ENCODE measurements around the gene TENM4.

Gene TENM4

GRCh38 chr11:79291948-79292347 is 148.9 kb downstream of the TENM4 start:
- Histone ChIP-seq H3K4me3 (ENCODE audit: low read length in 2 of 2) (no peak overlapping the region), H3K9ac (ENCODE audit: low read depth in 1 of 2, low read length in 2 of 2) (no peak overlapping the region), H3K36me3 (ENCODE audit: control insufficient read depth in 2 of 2, insufficient read depth in 2 of 2, low read length in 2 of 2) (no peaks in the 10 kb centered on the region), H3K4me1 (ENCODE audit: control insufficient read depth in 2 of 2, insufficient read depth in 2 of 2, low read length in 2 of 2) (no peaks in the 10 kb centered on the region), H3K27me3 (ENCODE audit: control insufficient read depth in 2 of 2, insufficient read depth in 2 of 2, low read length in 2 of 2) (peaks cover 0 to 2% of the 10 kb centered on the region in 2 donors), H3K9me3 (ENCODE audit: control insufficient read depth in 2 of 2, low read length in 2 of 2) (no peaks in the 10 kb centered on the region), H3K27ac (ENCODE audit: low read depth in 2 of 2, low read length in 2 of 2) (no peak overlapping the region)

- no peaks in the 10 kb centered on the region for H3K4me1 ChIP-seq (ENCODE audit: control insufficient read depth in 2 of 2, insufficient read depth in 2 of 2, low read length in 2 of 2)
- H3K4me3 ChIP-seq (ENCODE audit: low read length in 2 of 2) = no peak overlapping the region
These were observed 150.1 kb downstream of the TENM4 start for GRCh38 chr11:79290761-79291160.

GRCh38 chr11:79287952-79288351 is 152.9 kb downstream of the TENM4 start:
- H3K27ac ChIP-seq (ENCODE audit: low read depth in 2 of 2, low read length in 2 of 2) = no peak overlapping the region
- H3K36me3 ChIP-seq (ENCODE audit: control insufficient read depth in 2 of 2, insufficient read depth in 2 of 2, low read length in 2 of 2) = no peaks in the 10 kb centered on the region
- no peak overlapping the region for H3K4me3 ChIP-seq (ENCODE audit: low read length in 2 of 2)
- no peak overlapping the region for H3K9ac ChIP-seq (ENCODE audit: low read depth in 1 of 2, low read length in 2 of 2)
- H3K27me3 ChIP-seq (ENCODE audit: control insufficient read depth in 2 of 2, insufficient read depth in 2 of 2, low read length in 2 of 2) = peaks cover 0 to 2% of the 10 kb centered on the region in 2 donors
- H3K9me3 ChIP-seq (ENCODE audit: control insufficient read depth in 2 of 2, low read length in 2 of 2) = no peaks in the 10 kb centered on the region
- no peaks in the 10 kb centered on the region for H3K4me1 ChIP-seq (ENCODE audit: control insufficient read depth in 2 of 2, insufficient read depth in 2 of 2, low read length in 2 of 2)

More at GRCh38 chr11:79290761-79291160, 150.1 kb downstream of the TENM4 start:
- no peaks in the 10 kb centered on the region for H3K9me3 ChIP-seq (ENCODE audit: control insufficient read depth in 2 of 2, low read length in 2 of 2)
- H3K27ac ChIP-seq (ENCODE audit: low read depth in 2 of 2, low read length in 2 of 2) = no peak overlapping the region
- H3K9ac ChIP-seq (ENCODE audit: low read depth in 1 of 2, low read length in 2 of 2) = no peak overlapping the region
- H3K36me3 ChIP-seq (ENCODE audit: control insufficient read depth in 2 of 2, insufficient read depth in 2 of 2, low read length in 2 of 2) = no peaks in the 10 kb centered on the region
- peaks cover 0 to 2% of the 10 kb centered on the region in 2 donors for H3K27me3 ChIP-seq (ENCODE audit: control insufficient read depth in 2 of 2, insufficient read depth in 2 of 2, low read length in 2 of 2)

GRCh38 chr11:79285756-79286155 is 155.1 kb downstream of the TENM4 start:
- Histone ChIP-seq H3K4me1 (ENCODE audit: control insufficient read depth in 2 of 2, insufficient read depth in 2 of 2, low read length in 2 of 2) (no peaks in the 10 kb centered on the region), H3K36me3 (ENCODE audit: control insufficient read depth in 2 of 2, insufficient read depth in 2 of 2, low read length in 2 of 2) (no peaks in the 10 kb centered on the region), H3K9ac (ENCODE audit: low read depth in 1 of 2, low read length in 2 of 2) (no peak overlapping the region), H3K27ac (ENCODE audit: low read depth in 2 of 2, low read length in 2 of 2) (no peak overlapping the region), H3K27me3 (ENCODE audit: control insufficient read depth in 2 of 2, insufficient read depth in 2 of 2, low read length in 2 of 2) (no peaks in the 10 kb centered on the region), H3K9me3 (ENCODE audit: control insufficient read depth in 2 of 2, low read length in 2 of 2) (no peaks in the 10 kb centered on the region), H3K4me3 (ENCODE audit: low read length in 2 of 2) (no peak overlapping the region)

GRCh38 chr11:79276736-79277325 is 164.0 kb downstream of the TENM4 start:
- Histone ChIP-seq H3K27me3 (ENCODE audit: control insufficient read depth in 2 of 2, insufficient read depth in 2 of 2, low read length in 2 of 2) (no peaks in the 10 kb centered on the region), H3K27ac (ENCODE audit: low read depth in 2 of 2, low read length in 2 of 2) (no peak overlapping the region), H3K4me1 (ENCODE audit: control insufficient read depth in 2 of 2, insufficient read depth in 2 of 2, low read length in 2 of 2) (no peaks in the 10 kb centered on the region), H3K4me3 (ENCODE audit: low read length in 2 of 2) (no peak overlapping the region), H3K36me3 (ENCODE audit: control insufficient read depth in 2 of 2, insufficient read depth in 2 of 2, low read length in 2 of 2) (no peaks in the 10 kb centered on the region), H3K9ac (ENCODE audit: low read depth in 1 of 2, low read length in 2 of 2) (no peak overlapping the region), H3K9me3 (ENCODE audit: control insufficient read depth in 2 of 2, low read length in 2 of 2) (no peaks in the 10 kb centered on the region)

GRCh38 chr11:79274636-79275331 is 166.0 kb downstream of the TENM4 start:
- H3K4me3 ChIP-seq (ENCODE audit: low read length in 2 of 2) = no peak overlapping the region
- H3K27ac ChIP-seq (ENCODE audit: low read depth in 2 of 2, low read length in 2 of 2) = no peak overlapping the region
- no peaks in the 10 kb centered on the region for H3K9me3 ChIP-seq (ENCODE audit: control insufficient read depth in 2 of 2, low read length in 2 of 2)
- no peaks in the 10 kb centered on the region for H3K4me1 ChIP-seq (ENCODE audit: control insufficient read depth in 2 of 2, insufficient read depth in 2 of 2, low read length in 2 of 2)
- H3K36me3 ChIP-seq (ENCODE audit: control insufficient read depth in 2 of 2, insufficient read depth in 2 of 2, low read length in 2 of 2) = no peaks in the 10 kb centered on the region
- H3K27me3 ChIP-seq (ENCODE audit: control insufficient read depth in 2 of 2, insufficient read depth in 2 of 2, low read length in 2 of 2) = no peaks in the 10 kb centered on the region
- no peak overlapping the region for H3K9ac ChIP-seq (ENCODE audit: low read depth in 1 of 2, low read length in 2 of 2)

- Histone ChIP-seq H3K4me1 (ENCODE audit: control insufficient read depth in 2 of 2, insufficient read depth in 2 of 2, low read length in 2 of 2) (no peaks in the 10 kb centered on the region), H3K36me3 (ENCODE audit: control insufficient read depth in 2 of 2, insufficient read depth in 2 of 2, low read length in 2 of 2) (no peaks in the 10 kb centered on the region), H3K27ac (ENCODE audit: low read depth in 2 of 2, low read length in 2 of 2) (no peak overlapping the region), H3K9ac (ENCODE audit: low read depth in 1 of 2, low read length in 2 of 2) (no peak overlapping the region), H3K9me3 (ENCODE audit: control insufficient read depth in 2 of 2, low read length in 2 of 2) (no peaks in the 10 kb centered on the region), H3K4me3 (ENCODE audit: low read length in 2 of 2) (no peak overlapping the region), H3K27me3 (ENCODE audit: control insufficient read depth in 2 of 2, insufficient read depth in 2 of 2, low read length in 2 of 2) (no peaks in the 10 kb centered on the region)
These were observed 167.0 kb downstream of the TENM4 start for GRCh38 chr11:79273781-79274180.

GRCh38 chr11:79269611-79270307 is 171.1 kb downstream of the TENM4 start:
- Histone ChIP-seq H3K36me3 (ENCODE audit: control insufficient read depth in 2 of 2, insufficient read depth in 2 of 2, low read length in 2 of 2) (no peaks in the 10 kb centered on the region), H3K4me1 (ENCODE audit: control insufficient read depth in 2 of 2, insufficient read depth in 2 of 2, low read length in 2 of 2) (peaks cover 0 to 3% of the 10 kb centered on the region in 2 donors), H3K9ac (ENCODE audit: low read depth in 1 of 2, low read length in 2 of 2) (no peak overlapping the region), H3K4me3 (ENCODE audit: low read length in 2 of 2) (no peak overlapping the region), H3K27ac (ENCODE audit: low read depth in 2 of 2, low read length in 2 of 2) (no peak overlapping the region), H3K27me3 (ENCODE audit: control insufficient read depth in 2 of 2, insufficient read depth in 2 of 2, low read length in 2 of 2) (no peaks in the 10 kb centered on the region), H3K9me3 (ENCODE audit: control insufficient read depth in 2 of 2, low read length in 2 of 2) (no peaks in the 10 kb centered on the region)

- peaks cover 0 to 3% of the 10 kb centered on the region in 2 donors for H3K4me1 ChIP-seq (ENCODE audit: control insufficient read depth in 2 of 2, insufficient read depth in 2 of 2, low read length in 2 of 2)
- H3K9me3 ChIP-seq (ENCODE audit: control insufficient read depth in 2 of 2, low read length in 2 of 2) = no peaks in the 10 kb centered on the region
- H3K27ac ChIP-seq (ENCODE audit: low read depth in 2 of 2, low read length in 2 of 2) = no peak overlapping the region
- H3K27me3 ChIP-seq (ENCODE audit: control insufficient read depth in 2 of 2, insufficient read depth in 2 of 2, low read length in 2 of 2) = no peaks in the 10 kb centered on the region
- no peak overlapping the region for H3K9ac ChIP-seq (ENCODE audit: low read depth in 1 of 2, low read length in 2 of 2)
- no peak overlapping the region for H3K4me3 ChIP-seq (ENCODE audit: low read length in 2 of 2)
- H3K36me3 ChIP-seq (ENCODE audit: control insufficient read depth in 2 of 2, insufficient read depth in 2 of 2, low read length in 2 of 2) = no peaks in the 10 kb centered on the region
These were observed 174.4 kb downstream of the TENM4 start for GRCh38 chr11:79266396-79266795.

- Histone ChIP-seq H3K9me3 (ENCODE audit: control insufficient read depth in 2 of 2, low read length in 2 of 2) (no peaks in the 10 kb centered on the region), H3K27me3 (ENCODE audit: control insufficient read depth in 2 of 2, insufficient read depth in 2 of 2, low read length in 2 of 2) (no peaks in the 10 kb centered on the region), H3K4me3 (ENCODE audit: low read length in 2 of 2) (no peak overlapping the region), H3K4me1 (ENCODE audit: control insufficient read depth in 2 of 2, insufficient read depth in 2 of 2, low read length in 2 of 2) (peaks cover 0 to 3% of the 10 kb centered on the region in 2 donors), H3K27ac (ENCODE audit: low read depth in 2 of 2, low read length in 2 of 2) (no peak overlapping the region), H3K36me3 (ENCODE audit: control insufficient read depth in 2 of 2, insufficient read depth in 2 of 2, low read length in 2 of 2) (no peaks in the 10 kb centered on the region), H3K9ac (ENCODE audit: low read depth in 1 of 2, low read length in 2 of 2) (no peak overlapping the region)
These were observed 175.0 kb downstream of the TENM4 start for GRCh38 chr11:79265756-79266322.

Data from mucosa of rectum (tissue), 2 donors.